ENCODE results near the gene SEPTIN10. TPM values are rescaled to one million over a fixed set of nuclear protein-coding genes. Genes with fewer than 3 reads are reported as not detected.

Gene SEPTIN10
- total RNA-seq, 1 donor from 2014 or later, result 86.1 TPM

DNA sequence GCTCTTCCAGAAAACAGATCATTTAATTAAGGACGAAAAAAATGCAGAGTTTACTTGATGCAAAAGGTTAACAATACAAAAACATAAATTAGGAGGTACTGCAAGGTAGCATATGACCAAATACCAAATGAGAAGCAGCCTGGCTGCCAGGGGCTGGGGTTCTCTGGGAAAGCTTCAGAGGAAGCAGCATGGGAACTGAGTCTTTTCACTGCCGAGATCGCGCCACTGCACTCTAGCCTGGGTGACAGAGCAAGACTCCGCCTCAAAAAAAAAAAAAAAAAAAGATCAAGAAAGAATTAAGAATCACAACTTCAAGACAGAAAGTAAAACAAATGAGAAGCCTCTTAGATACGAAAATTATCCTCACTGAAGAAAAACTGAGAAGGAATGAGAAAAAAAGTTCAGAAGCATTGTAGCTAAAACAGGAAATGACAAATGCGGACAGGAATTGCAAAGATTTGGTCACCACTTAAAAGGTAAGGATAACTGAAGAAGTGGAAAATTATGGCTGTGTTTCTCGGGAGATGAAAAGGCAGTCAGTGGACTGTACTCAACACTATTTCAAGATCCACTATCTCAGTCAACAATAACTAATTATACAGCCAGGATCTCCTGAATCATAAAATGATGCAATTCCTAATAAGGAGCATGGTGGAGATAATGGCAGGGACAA lies 4.3 kb downstream of the SEPTIN10 start:
- H3K9me3 Mint-ChIP-seq (ENCODE audit: low read depth), result no peaks in the 10 kb centered on the region
- H3K27me3 Mint-ChIP-seq (ENCODE audit: low read depth), result no peaks in the 10 kb centered on the region
- TF ChIP-seq, protein P1, sequence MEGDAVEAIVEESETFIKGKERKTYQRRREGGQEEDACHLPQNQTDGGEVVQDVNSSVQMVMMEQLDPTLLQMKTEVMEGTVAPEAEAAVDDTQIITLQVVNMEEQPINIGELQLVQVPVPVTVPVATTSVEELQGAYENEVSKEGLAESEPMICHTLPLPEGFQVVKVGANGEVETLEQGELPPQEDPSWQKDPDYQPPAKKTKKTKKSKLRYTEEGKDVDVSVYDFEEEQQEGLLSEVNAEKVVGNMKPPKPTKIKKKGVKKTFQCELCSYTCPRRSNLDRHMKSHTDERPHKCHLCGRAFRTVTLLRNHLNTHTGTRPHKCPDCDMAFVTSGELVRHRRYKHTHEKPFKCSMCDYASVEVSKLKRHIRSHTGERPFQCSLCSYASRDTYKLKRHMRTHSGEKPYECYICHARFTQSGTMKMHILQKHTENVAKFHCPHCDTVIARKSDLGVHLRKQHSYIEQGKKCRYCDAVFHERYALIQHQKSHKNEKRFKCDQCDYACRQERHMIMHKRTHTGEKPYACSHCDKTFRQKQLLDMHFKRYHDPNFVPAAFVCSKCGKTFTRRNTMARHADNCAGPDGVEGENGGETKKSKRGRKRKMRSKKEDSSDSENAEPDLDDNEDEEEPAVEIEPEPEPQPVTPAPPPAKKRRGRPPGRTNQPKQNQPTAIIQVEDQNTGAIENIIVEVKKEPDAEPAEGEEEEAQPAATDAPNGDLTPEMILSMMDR (IDR thresholded peaks at IDR 0.05), result no peak
- H3K4me1 Mint-ChIP-seq (ENCODE audit: low read depth), result peaks cover 75% of the 10 kb centered on the region
- DNase-seq (ENCODE audit: low spot score), result no peak
- no peaks in the 10 kb centered on the region for H3K36me3 Mint-ChIP-seq (ENCODE audit: low read depth)
- H3K27ac Mint-ChIP-seq (ENCODE audit: unreplicated experiment), result peak overlapping the region; percentile 100
- peak overlapping the region; percentile 90 for H3K4me3 Mint-ChIP-seq (ENCODE audit: unreplicated experiment)

DNA sequence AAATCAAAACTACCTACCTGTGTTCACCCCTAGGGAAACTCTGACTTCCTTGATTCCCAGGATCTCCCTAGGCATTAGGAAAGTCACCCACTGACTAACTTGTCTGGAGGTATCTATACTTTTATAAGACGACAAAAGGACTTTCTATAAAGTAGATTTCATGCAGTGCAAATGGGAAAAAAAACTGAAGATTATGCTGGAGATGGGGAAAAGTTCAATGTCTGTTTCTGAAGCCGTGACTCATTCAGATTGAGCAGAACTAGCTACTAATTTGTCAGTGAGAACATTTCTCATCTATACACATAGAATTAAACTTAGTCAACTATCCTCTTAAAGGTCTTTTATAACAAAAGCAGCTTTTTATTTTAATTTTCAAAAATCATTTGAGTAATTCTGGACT lies 6.0 kb downstream of the SEPTIN10 start:
- TF ChIP-seq, protein P1 (IDR thresholded peaks at IDR 0.05), result no peak
- H3K27me3 Mint-ChIP-seq (ENCODE audit: low read depth), result no peaks in the 10 kb centered on the region
- peak overlapping the region; percentile 93 for H3K27ac Mint-ChIP-seq (ENCODE audit: unreplicated experiment)
- H3K4me1 Mint-ChIP-seq (ENCODE audit: low read depth), result peaks cover 76% of the 10 kb centered on the region
- no peaks in the 10 kb centered on the region for H3K36me3 Mint-ChIP-seq (ENCODE audit: low read depth)
- H3K4me3 Mint-ChIP-seq (ENCODE audit: unreplicated experiment), result peak overlapping the region; percentile 40
- DNase-seq (ENCODE audit: low spot score), result no peak
- no peaks in the 10 kb centered on the region for H3K9me3 Mint-ChIP-seq (ENCODE audit: low read depth)

DNA sequence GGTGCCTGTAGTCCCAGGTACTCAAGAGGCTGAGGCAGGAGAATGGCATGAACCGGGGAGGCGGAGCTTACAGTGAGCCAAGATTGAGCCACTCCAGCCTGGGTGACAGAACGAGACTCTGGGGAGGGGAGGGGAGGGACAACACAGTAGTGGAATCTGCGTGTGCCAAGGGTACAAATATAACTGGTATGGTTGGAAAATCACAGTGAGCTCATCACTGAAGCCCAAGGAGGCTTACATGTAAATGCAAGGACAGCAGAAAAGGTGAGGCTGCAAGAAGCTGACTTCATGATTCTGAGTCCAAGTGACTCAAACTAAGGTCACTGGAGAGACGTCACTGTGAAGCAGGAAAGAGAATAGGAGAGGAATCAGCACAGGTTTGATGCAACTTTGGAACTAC lies 9.2 kb downstream of the SEPTIN10 start:
- no peak overlapping the region for H3K27ac Mint-ChIP-seq (ENCODE audit: unreplicated experiment)
- TF ChIP-seq, protein P1 (IDR thresholded peaks at IDR 0.05), result no peak
- no peaks in the 10 kb centered on the region for H3K27me3 Mint-ChIP-seq (ENCODE audit: low read depth)
- no peak overlapping the region for H3K4me3 Mint-ChIP-seq (ENCODE audit: unreplicated experiment)
- DNase-seq (ENCODE audit: low spot score), result no peak
- H3K4me1 Mint-ChIP-seq (ENCODE audit: low read depth), result peaks cover 70% of the 10 kb centered on the region
- H3K36me3 Mint-ChIP-seq (ENCODE audit: low read depth), result no peaks in the 10 kb centered on the region
- H3K9me3 Mint-ChIP-seq (ENCODE audit: low read depth), result no peaks in the 10 kb centered on the region

DNA sequence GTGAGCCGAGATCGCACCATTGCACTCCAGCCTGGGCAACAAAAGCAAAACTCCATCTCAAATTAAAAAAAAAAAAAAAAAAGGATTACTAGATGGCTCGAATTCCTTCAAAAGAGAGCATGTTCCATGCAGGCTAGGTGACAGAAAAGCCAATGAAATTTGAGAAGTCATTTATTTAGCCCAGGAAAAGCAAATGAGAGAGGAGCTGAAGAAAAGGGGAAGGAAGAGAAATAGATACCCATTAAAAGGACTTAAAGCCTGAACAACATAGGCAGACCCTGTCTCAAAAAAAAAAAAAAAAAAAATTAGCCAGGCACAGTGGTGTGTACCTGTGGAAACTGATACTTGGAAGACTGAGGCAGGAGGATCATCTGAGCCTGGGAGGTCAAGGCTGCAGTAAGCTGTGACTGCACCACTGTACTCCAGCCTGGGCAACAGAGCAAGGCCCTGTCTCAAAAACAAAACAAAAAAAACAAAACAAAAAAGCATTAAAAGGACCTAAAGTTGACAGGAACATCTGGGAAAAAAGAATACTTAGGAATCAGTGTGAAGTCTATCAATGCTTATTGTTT lies 11.1 kb downstream of the SEPTIN10 start:
- DNase-seq (ENCODE audit: low spot score), result no peak
- Mint-ChIP-seq H3K9me3 (ENCODE audit: low read depth) (no peaks in the 10 kb centered on the region), H3K27ac (ENCODE audit: unreplicated experiment) (no peak overlapping the region), H3K4me3 (ENCODE audit: unreplicated experiment) (no peak overlapping the region), H3K4me1 (ENCODE audit: low read depth) (peaks cover 54% of the 10 kb centered on the region), H3K27me3 (ENCODE audit: low read depth) (no peaks in the 10 kb centered on the region), H3K36me3 (ENCODE audit: low read depth) (no peaks in the 10 kb centered on the region)
- TF ChIP-seq, protein P1 (IDR thresholded peaks at IDR 0.05), result no peak

DNA sequence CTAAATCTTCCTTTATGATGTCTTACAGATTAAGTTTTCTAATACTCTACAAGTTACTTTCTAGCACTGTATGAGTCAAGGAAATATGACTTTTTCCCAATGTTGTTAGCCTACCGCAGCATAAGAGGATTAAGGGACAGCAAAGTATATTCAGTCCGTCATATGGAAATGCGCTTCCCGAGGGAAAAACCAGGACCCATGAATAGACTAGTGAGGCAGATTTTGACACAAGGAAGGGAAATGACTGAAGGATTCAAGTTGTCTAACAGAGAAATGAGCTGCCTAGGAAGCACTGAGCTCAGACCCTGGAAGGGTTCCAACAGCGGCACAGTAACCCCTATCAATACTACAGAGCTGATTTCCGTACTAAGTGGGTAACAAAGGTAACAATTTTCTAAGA lies 12.0 kb downstream of the SEPTIN10 start:
- DNase-seq (ENCODE audit: low spot score), result no peak

More for the DNA sequence above, 12.0 kb downstream of the SEPTIN10 start:
- TF ChIP-seq, protein P1 (IDR thresholded peaks at IDR 0.05), result no peak
- H3K36me3 Mint-ChIP-seq (ENCODE audit: low read depth), result no peaks in the 10 kb centered on the region
- no peaks in the 10 kb centered on the region for H3K27me3 Mint-ChIP-seq (ENCODE audit: low read depth)
- no peaks in the 10 kb centered on the region for H3K9me3 Mint-ChIP-seq (ENCODE audit: low read depth)
- H3K27ac Mint-ChIP-seq (ENCODE audit: unreplicated experiment), result no peak overlapping the region
- no peak overlapping the region for H3K4me3 Mint-ChIP-seq (ENCODE audit: unreplicated experiment)
- peaks cover 49% of the 10 kb centered on the region for H3K4me1 Mint-ChIP-seq (ENCODE audit: low read depth)
